Liver (tissue), 9 donors: Measurements from ENCODE around the gene COL5A1. TPM values are rescaled to one million over a fixed set of nuclear protein-coding genes. Genes with fewer than 3 reads are reported as not detected.

Source experiments
- DNase-seq: peaks from one replicate; pipeline ENCODE4 v3.0.0-alpha.2; 2017; ENCODE audit warnings: low spot score
- H3K27ac ChIP-seq, 2 donors: one replicate each; pipeline ENCODE4 v1.7.0; 2013; ENCODE audit warnings: inconsistent platforms in 2 of 2, low read length in 2 of 2, control low read depth in 1 of 2, low read depth in 1 of 2, mild to moderate bottlenecking in 1 of 2
- H3K27me3 ChIP-seq, 4 donors: one replicate each; pipeline versions ENCODE4 v1.6.1 to v1.7.0; 2013; ENCODE audit warnings: low read length in 3 of 4, inconsistent platforms in 1 of 4, mild to moderate bottlenecking in 1 of 4, moderate library complexity in 1 of 4; ENCODE audit not compliant: control insufficient read depth in 4 of 4, insufficient read depth in 4 of 4
- H3K36me3 ChIP-seq, 4 donors: one replicate each; pipeline versions ENCODE4 v1.6.1 to v1.7.0; 2013; ENCODE audit warnings: low read length in 3 of 4, mild to moderate bottlenecking in 3 of 4, low read depth in 1 of 4, moderate library complexity in 1 of 4; ENCODE audit not compliant: control insufficient read depth in 4 of 4, insufficient read depth in 3 of 4
- H3K4me1 ChIP-seq, 4 donors: one replicate each; pipeline versions ENCODE4 v1.6.1 to v1.7.0; 2013; ENCODE audit warnings: low read length in 3 of 4, mild to moderate bottlenecking in 3 of 4, moderate library complexity in 1 of 4; ENCODE audit not compliant: control insufficient read depth in 4 of 4, insufficient read depth in 4 of 4
- H3K4me3 ChIP-seq, 3 donors: one replicate each; pipeline versions ENCODE4 v1.6.1 to v1.7.0; 2013; ENCODE audit warnings: low read length in 3 of 3, control low read depth in 1 of 3, low read depth in 1 of 3, mild to moderate bottlenecking in 1 of 3
- H3K9ac ChIP-seq, 2 donors: one replicate each; pipeline ENCODE4 v1.7.0; 2013; ENCODE audit warnings: low read length in 2 of 2, mild to moderate bottlenecking in 2 of 2, moderate library complexity in 2 of 2, control low read depth in 1 of 2, low read depth in 1 of 2
- H3K9me3 ChIP-seq, 4 donors: one replicate each; pipeline versions ENCODE4 v1.6.1 to v1.7.0; 2013; ENCODE audit warnings: low read length in 3 of 4; ENCODE audit not compliant: control insufficient read depth in 4 of 4
- ATF3 ChIP-seq: IDR thresholded peaks from 2 replicates; pipeline ENCODE4 v1.6.1; 2016; ENCODE audit warnings: antibody characterized with exemption
- EGR1 ChIP-seq, 2 donors: IDR thresholded peaks; 2 replicates each; pipeline ENCODE4 v1.6.1; 2016 to 2018; ENCODE audit warnings: antibody characterized with exemption in 2 of 2, low read depth in 2 of 2
- FOXA1 ChIP-seq: IDR thresholded peaks from 2 replicates; pipeline ENCODE4 v1.6.1; 2016; ENCODE audit warnings: antibody characterized with exemption
- FOXA2 ChIP-seq: IDR thresholded peaks from 2 replicates; pipeline ENCODE4 v1.6.1; 2016; ENCODE audit warnings: antibody characterized with exemption
- HNF4A ChIP-seq, 2 donors: conservative IDR thresholded peaks; 2 replicates each; pipeline ENCODE4 v1.6.1; 2016; ENCODE audit warnings: antibody characterized with exemption in 2 of 2, mild to moderate bottlenecking in 2 of 2
- HNF4G ChIP-seq: IDR thresholded peaks from 2 replicates; pipeline ENCODE4 v1.6.1; 2016; ENCODE audit warnings: antibody characterized with exemption
- JUND ChIP-seq, 2 donors: IDR thresholded peaks; 2 replicates each; pipeline ENCODE4 v1.6.1; 2016; ENCODE audit warnings: antibody characterized with exemption in 2 of 2
- NR2F2 ChIP-seq: IDR thresholded peaks from 2 replicates; pipeline ENCODE4 v1.6.1; 2016; ENCODE audit warnings: antibody characterized with exemption
- RAD21 ChIP-seq, 2 donors: IDR thresholded peaks; 2 replicates each; pipeline ENCODE4 v1.6.1; 2016; ENCODE audit warnings: antibody characterized with exemption in 2 of 2, mild to moderate bottlenecking in 2 of 2
- REST ChIP-seq: IDR thresholded peaks from 2 replicates; pipeline ENCODE4 v1.6.1; 2016; ENCODE audit warnings: antibody characterized with exemption, mild to moderate bottlenecking
- RXRA ChIP-seq, 2 donors: IDR thresholded peaks; 2 replicates each; pipeline ENCODE4 v1.6.1; 2017 to 2018; ENCODE audit warnings: antibody characterized with exemption in 2 of 2, mild to moderate bottlenecking in 1 of 2
- SP1 ChIP-seq: IDR thresholded peaks from 2 replicates; pipeline ENCODE4 v1.6.1; 2018; ENCODE audit warnings: antibody characterized with exemption, mild to moderate bottlenecking
- TAF1 ChIP-seq: conservative IDR thresholded peaks from 2 replicates; pipeline ENCODE4 v1.6.1; 2016; ENCODE audit warnings: antibody characterized with exemption, mild to moderate bottlenecking
- YY1 ChIP-seq: IDR thresholded peaks from 2 replicates; pipeline ENCODE4 v1.6.1; 2016; ENCODE audit warnings: antibody characterized with exemption, mild to moderate bottlenecking
- WGBS: extraction: QIAGEN DNeasy Blood & Tissue Kit; methylation state at CpG from one replicate; pipeline ENCODE4 v1.1.7; 2013; 5-methylcytosine and 5-hydroxymethylcytosine counted together
- polyA plus RNA-seq, 2 donors: library from polyadenylated mRNA; stranded (reverse) in 1 of 2; unstranded in 1 of 2; fragments of 200-250 nt in 1 of 2; fragments of >200 nt in 1 of 2; fragmentation: Nextera tagmentation in 1 of 2; extraction: Ambion mirVana in 1 of 2; gene quantifications; one replicate each; pipeline versions ENCODE4 v1.2.1 to v1.2.3, GENCODE V29; 2013 to 2015
- total RNA-seq, 2 donors: library from RNA; depleted of rRNA; stranded (reverse); fragments of >200 nt; gene quantifications; one replicate each; pipeline ENCODE4 v1.2.3, GENCODE V29; 2014
- TF ChIP-seq, protein P1 (sequence below): fragments of 150-350 bp; IDR thresholded peaks from 2 replicates; pipeline ENCODE4 v1.5.1; 2017; ENCODE audit warnings: improper control_type of control experiment, low read depth, low read length; ENCODE audit not compliant: missing input control
- TF ChIP-seq, protein P2 (sequence below): IDR thresholded peaks from 2 replicates; pipeline ENCODE4 v1.6.1; 2016; ENCODE audit warnings: antibody characterized with exemption
- donor health status: healthy.
- donor health status: healthy.
- donor health status: healthy.
- donor health status: healthy.
- donor health status: healthy.

COL5A1 gene
- total and polyA plus RNA-seq, 4 donors, result 0.67 to 15.6 (median 11.2) TPM

- Histone ChIP-seq H3K9ac (no peak overlapping the region), H3K4me1 (no peaks in the 10 kb centered on the region), H3K4me3 (no peak overlapping the region), H3K27ac (no peak overlapping the region), H3K36me3 (no peaks in the 10 kb centered on the region), H3K9me3 (no peaks in the 10 kb centered on the region), H3K27me3 (no peaks in the 10 kb centered on the region)
- no peak for DNase-seq
- no peak for TF ChIP-seq ATF3
- TF ChIP-seq, protein P1, sequence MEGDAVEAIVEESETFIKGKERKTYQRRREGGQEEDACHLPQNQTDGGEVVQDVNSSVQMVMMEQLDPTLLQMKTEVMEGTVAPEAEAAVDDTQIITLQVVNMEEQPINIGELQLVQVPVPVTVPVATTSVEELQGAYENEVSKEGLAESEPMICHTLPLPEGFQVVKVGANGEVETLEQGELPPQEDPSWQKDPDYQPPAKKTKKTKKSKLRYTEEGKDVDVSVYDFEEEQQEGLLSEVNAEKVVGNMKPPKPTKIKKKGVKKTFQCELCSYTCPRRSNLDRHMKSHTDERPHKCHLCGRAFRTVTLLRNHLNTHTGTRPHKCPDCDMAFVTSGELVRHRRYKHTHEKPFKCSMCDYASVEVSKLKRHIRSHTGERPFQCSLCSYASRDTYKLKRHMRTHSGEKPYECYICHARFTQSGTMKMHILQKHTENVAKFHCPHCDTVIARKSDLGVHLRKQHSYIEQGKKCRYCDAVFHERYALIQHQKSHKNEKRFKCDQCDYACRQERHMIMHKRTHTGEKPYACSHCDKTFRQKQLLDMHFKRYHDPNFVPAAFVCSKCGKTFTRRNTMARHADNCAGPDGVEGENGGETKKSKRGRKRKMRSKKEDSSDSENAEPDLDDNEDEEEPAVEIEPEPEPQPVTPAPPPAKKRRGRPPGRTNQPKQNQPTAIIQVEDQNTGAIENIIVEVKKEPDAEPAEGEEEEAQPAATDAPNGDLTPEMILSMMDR, result no peak
- TF ChIP-seq NR2F2, result no peak
- TF ChIP-seq SP1, result no peak
- TF ChIP-seq HNF4A (conservative IDR thresholded peaks at IDR 0.05), result no peak
- no peak for TF ChIP-seq HNF4G
- no peak for TF ChIP-seq YY1
- TF ChIP-seq FOXA1, result no peak
- WGBS, result 64% methylated on average over 19 of the region's 19 CpGs
These were observed 14.8 kb upstream of the COL5A1 start for GRCh38 chr9:134626571-134627416.

DNA sequence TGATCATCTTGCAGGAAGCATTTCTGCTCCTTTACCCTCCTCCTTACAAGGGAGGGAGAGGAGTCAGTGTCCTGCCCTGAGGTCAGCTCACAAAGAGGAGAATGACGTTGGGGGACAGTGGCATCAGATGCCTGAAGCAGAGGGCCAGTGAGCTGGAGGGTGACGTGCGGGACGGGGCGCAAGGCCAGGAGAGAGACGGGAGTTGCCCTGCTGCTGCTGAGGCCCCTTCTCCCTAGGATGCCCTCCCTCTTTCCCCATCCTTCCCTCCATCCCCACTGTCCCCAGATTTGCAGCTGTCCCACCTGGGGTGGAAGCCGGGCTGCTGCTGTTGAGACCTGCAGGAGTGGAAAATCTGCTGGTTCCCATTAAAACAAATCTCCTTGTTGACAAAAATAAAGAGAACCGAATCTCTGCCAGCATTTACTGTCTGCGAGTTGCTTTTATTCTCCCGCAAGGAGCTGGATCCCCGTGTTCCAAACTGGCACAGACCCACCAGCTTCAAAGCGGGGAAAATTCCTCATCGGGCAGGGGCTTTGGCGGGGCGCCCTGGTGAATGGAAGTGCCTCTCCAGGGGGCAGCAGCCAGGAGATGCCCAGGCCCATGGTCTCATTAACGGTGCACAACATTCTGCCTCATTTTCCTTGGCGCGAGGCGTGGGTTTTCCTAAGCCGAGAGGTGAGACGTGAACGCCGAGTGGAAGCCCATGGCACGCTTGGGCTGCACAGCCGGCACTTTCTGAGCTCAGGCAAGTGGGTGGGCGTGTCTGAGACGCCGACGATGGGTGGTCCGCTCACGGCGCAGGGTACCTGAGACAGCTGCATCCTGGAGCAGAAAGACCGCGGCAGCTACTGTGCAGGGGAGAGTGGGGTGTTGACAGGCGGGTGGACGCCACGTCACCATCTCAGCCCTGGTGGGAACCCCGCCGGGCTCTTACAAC lies 13.9 kb upstream of the COL5A1 start:
- no peak overlapping the region for H3K4me3 ChIP-seq
- H3K36me3 ChIP-seq, result no peaks in the 10 kb centered on the region
- no peak overlapping the region for H3K27ac ChIP-seq
- no peak overlapping the region for H3K9ac ChIP-seq
- no peak for DNase-seq
- no peaks in the 10 kb centered on the region for H3K4me1 ChIP-seq
- WGBS, result 80% methylated on average over 39 of the region's 39 CpGs
- TF ChIP-seq, protein P1, result no peak
- no peak for TF ChIP-seq REST
- no peak for TF ChIP-seq TAF1
- no peak for TF ChIP-seq EGR1 (IDR thresholded peaks at IDR 0.05; ENCODE audit: low read depth in 2 of 2)
- no peak for TF ChIP-seq ATF3
- TF ChIP-seq, protein P2, sequence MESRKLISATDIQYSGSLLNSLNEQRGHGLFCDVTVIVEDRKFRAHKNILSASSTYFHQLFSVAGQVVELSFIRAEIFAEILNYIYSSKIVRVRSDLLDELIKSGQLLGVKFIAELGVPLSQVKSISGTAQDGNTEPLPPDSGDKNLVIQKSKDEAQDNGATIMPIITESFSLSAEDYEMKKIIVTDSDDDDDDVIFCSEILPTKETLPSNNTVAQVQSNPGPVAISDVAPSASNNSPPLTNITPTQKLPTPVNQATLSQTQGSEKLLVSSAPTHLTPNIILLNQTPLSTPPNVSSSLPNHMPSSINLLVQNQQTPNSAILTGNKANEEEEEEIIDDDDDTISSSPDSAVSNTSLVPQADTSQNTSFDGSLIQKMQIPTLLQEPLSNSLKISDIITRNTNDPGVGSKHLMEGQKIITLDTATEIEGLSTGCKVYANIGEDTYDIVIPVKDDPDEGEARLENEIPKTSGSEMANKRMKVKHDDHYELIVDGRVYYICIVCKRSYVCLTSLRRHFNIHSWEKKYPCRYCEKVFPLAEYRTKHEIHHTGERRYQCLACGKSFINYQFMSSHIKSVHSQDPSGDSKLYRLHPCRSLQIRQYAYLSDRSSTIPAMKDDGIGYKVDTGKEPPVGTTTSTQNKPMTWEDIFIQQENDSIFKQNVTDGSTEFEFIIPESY, result no peak
- no peak for TF ChIP-seq HNF4G
- TF ChIP-seq RXRA (IDR thresholded peaks at IDR 0.05), result no peak
- TF ChIP-seq RAD21 (IDR thresholded peaks at IDR 0.05), result no peak
- no peak for TF ChIP-seq SP1
- TF ChIP-seq YY1, result no peak
- TF ChIP-seq JUND (IDR thresholded peaks at IDR 0.05), result no peak
- TF ChIP-seq FOXA2, result no peak
- H3K27me3 ChIP-seq, result no peaks in the 10 kb centered on the region
- H3K9me3 ChIP-seq, result no peaks in the 10 kb centered on the region
